Endodermal cell (in vitro differentiated cells): ENCODE measurements around the gene WAS. TPM values are rescaled to one million over a fixed set of nuclear protein-coding genes. Genes with fewer than 3 reads are reported as not detected.

Experiments used
- DNase-seq: peaks from one replicate; pipeline ENCODE4 v3.0.0-alpha.2; 2017
- H3K27ac ChIP-seq: 2 replicates; pipeline ENCODE4 v1.5.1; 2013; ENCODE audit warnings: mild to moderate bottlenecking, low read depth, low read length, moderate library complexity
- H3K27me3 ChIP-seq: 2 replicates; pipeline ENCODE4 v1.6.1; 2013; ENCODE audit warnings: mild to moderate bottlenecking, low read length, moderate library complexity; ENCODE audit not compliant: insufficient read depth, control insufficient read depth, poor library complexity, severe bottlenecking
- H3K36me3 ChIP-seq: 2 replicates; pipeline ENCODE4 v1.7.0; 2013; ENCODE audit warnings: mild to moderate bottlenecking, low read length, moderate library complexity; ENCODE audit not compliant: control insufficient read depth, insufficient read depth
- H3K4me1 ChIP-seq: one replicate; pipeline ENCODE4 v1.7.0; 2013; ENCODE audit warnings: low read length; ENCODE audit not compliant: control insufficient read depth, insufficient read depth
- H3K4me3 ChIP-seq: 2 replicates; pipeline ENCODE4 v1.5.1; 2013; ENCODE audit warnings: mild to moderate bottlenecking, low read length, moderate library complexity
- H3K9ac ChIP-seq: 2 replicates; pipeline ENCODE4 v1.6.1; 2013; ENCODE audit warnings: mild to moderate bottlenecking, low read length, moderate library complexity; ENCODE audit not compliant: poor library complexity, severe bottlenecking; ENCODE audit errors: extremely low read depth
- H3K9me3 ChIP-seq: 2 replicates; pipeline ENCODE4 v1.6.1; 2013; ENCODE audit warnings: mild to moderate bottlenecking, low read length, moderate library complexity; ENCODE audit not compliant: control insufficient read depth
- H3K27ac Mint-ChIP-seq: 2 replicates; pipeline ENCODE4 v1.8.0; 2020; ENCODE audit warnings: mixed read lengths
- H3K27me3 Mint-ChIP-seq: 2 replicates; pipeline ENCODE4 v1.8.0; 2021; ENCODE audit warnings: mild to moderate bottlenecking, mixed read lengths; ENCODE audit not compliant: insufficient read depth
- H3K36me3 Mint-ChIP-seq: 2 replicates; pipeline ENCODE4 v1.8.0; 2020; ENCODE audit warnings: low read depth, mixed read lengths
- H3K4me1 Mint-ChIP-seq: 2 replicates; pipeline ENCODE4 v1.8.0; 2020; ENCODE audit warnings: mixed read lengths
- H3K4me3 Mint-ChIP-seq: 2 replicates; pipeline ENCODE4 v1.8.0; 2020; ENCODE audit warnings: mild to moderate bottlenecking, moderate library complexity, mixed read lengths
- H3K9me3 Mint-ChIP-seq: 2 replicates; pipeline ENCODE4 v1.8.0; 2020; ENCODE audit warnings: mild to moderate bottlenecking, mixed read lengths
- WGBS, 2 experiments: methylation state at CpG; one replicate each; pipeline versions ENCODE4 v1.1.5 to v1.1.7; 2013; ENCODE audit warnings: missing lambda C conversion rate in 2 of 2, mixed read lengths in 1 of 2; ENCODE audit not compliant: insufficient coverage in 1 of 2, insufficient read length in 1 of 2; 5-methylcytosine and 5-hydroxymethylcytosine counted together
- total RNA-seq, 2 donors: library from RNA; stranded (reverse); fragmentation: NEBNext Ultra II Directional in 1 of 2; extraction: Animal tissue kit (Norgen Biotek cat#: 25700) in 1 of 2; gene quantifications; 2 replicates in 1 of 2; 3 replicates in 1 of 2; pipeline ENCODE4 v1.2.1, GENCODE V29; 2021
- TF ChIP-seq, protein P1 (sequence below): fragments of 200-600 bp; sonication (generic); conservative IDR thresholded peaks from 2 replicates; pipeline ENCODE4 v1.5.0; 2021; ENCODE audit warnings: antibody characterized with exemption, mild to moderate bottlenecking

The WAS gene
- total RNA-seq, 2 donors from 2014 or later, result 0.51 to 0.84 TPM

DNA sequence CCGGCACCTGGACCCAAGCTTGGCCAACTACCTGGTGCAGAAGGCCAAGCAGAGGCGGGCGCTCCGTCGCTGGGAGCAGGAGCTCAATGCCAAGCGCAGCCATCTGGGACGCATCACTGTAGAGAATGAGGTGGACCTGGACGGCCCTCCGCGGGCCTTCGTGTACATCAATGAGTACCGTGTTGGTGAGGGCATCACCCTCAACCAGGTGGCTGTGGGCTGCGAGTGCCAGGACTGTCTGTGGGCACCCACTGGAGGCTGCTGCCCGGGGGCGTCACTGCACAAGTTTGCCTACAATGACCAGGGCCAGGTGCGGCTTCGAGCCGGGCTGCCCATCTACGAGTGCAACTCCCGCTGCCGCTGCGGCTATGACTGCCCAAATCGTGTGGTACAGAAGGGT is 16.6 kb downstream of the WAS start:
- peaks cover 15% of the 10 kb centered on the region for H3K36me3 Mint-ChIP-seq
- no peak overlapping the region for H3K4me3 Mint-ChIP-seq
- TF ChIP-seq, protein P1, sequence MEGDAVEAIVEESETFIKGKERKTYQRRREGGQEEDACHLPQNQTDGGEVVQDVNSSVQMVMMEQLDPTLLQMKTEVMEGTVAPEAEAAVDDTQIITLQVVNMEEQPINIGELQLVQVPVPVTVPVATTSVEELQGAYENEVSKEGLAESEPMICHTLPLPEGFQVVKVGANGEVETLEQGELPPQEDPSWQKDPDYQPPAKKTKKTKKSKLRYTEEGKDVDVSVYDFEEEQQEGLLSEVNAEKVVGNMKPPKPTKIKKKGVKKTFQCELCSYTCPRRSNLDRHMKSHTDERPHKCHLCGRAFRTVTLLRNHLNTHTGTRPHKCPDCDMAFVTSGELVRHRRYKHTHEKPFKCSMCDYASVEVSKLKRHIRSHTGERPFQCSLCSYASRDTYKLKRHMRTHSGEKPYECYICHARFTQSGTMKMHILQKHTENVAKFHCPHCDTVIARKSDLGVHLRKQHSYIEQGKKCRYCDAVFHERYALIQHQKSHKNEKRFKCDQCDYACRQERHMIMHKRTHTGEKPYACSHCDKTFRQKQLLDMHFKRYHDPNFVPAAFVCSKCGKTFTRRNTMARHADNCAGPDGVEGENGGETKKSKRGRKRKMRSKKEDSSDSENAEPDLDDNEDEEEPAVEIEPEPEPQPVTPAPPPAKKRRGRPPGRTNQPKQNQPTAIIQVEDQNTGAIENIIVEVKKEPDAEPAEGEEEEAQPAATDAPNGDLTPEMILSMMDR, result no peak
- DNase-seq, result no peak
- WGBS, 2 experiments, result 96 to 98% methylated on average over 9 to 23 of the region's 23 CpGs
- no peaks in the 10 kb centered on the region for H3K27me3 Mint-ChIP-seq
- H3K4me1 ChIP-seq, result no peaks in the 10 kb centered on the region
- H3K36me3 ChIP-seq, result peaks cover 28% of the 10 kb centered on the region
- H3K27ac Mint-ChIP-seq, result no peak overlapping the region
- H3K27ac ChIP-seq, result no peak overlapping the region
- H3K9me3 Mint-ChIP-seq, result peaks cover 64% of the 10 kb centered on the region
- no peaks in the 10 kb centered on the region for H3K27me3 ChIP-seq
- H3K9ac ChIP-seq, result no peak overlapping the region
- peaks cover 16% of the 10 kb centered on the region for H3K4me1 Mint-ChIP-seq
- H3K4me3 ChIP-seq, result no peak overlapping the region
- H3K9me3 ChIP-seq, result no peaks in the 10 kb centered on the region

DNA sequence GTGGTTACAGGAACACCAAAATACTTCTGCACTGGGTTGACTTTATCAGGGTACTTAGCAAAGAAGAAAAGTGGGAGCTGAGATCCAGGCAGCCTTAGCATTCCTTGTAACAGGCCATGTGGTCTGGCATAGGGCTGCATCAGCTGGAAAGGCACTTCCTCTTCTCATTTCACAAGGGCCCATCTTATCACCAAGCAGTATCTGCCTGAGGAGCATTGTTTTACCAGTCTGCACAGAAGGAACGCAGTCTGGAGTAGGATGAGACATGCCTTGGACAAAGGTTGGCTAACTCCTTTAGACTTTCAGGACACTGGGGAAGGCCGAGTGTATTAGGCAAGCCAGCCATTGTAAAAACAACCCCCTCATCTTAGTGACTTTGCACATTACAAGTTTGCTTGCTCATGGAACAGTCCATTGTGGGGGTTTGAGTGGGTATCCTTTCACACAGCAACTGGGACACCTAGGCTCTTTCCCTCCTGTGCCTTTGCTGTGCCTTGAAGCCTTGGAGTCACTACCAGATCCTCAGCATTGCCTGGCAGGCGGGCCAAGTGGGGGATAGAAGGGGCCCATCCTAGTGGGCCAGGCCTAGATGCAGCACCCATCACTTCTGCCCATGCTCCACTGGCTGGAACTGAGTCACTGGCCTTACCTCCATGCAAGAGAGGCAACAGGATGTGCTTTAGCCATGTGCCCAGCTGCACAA is 17.5 kb downstream of the WAS start:
- Histone ChIP-seq H3K36me3 (peaks cover 28% of the 10 kb centered on the region), H3K27ac (no peak overlapping the region), H3K27me3 (no peaks in the 10 kb centered on the region), H3K9me3 (no peaks in the 10 kb centered on the region), H3K4me1 (no peaks in the 10 kb centered on the region), H3K9ac (no peak overlapping the region), H3K4me3 (no peak overlapping the region)
- Mint-ChIP-seq H3K27me3 (no peaks in the 10 kb centered on the region), H3K4me1 (peaks cover 9% of the 10 kb centered on the region), H3K36me3 (peaks cover 15% of the 10 kb centered on the region), H3K4me3 (no peak overlapping the region), H3K9me3 (peaks cover 63% of the 10 kb centered on the region), H3K27ac (no peak overlapping the region)
- TF ChIP-seq, protein P1, result no peak
- no peak for DNase-seq
- WGBS, 2 experiments, result 100% methylated on average over 1 to 3 of the region's 3 CpGs

DNA sequence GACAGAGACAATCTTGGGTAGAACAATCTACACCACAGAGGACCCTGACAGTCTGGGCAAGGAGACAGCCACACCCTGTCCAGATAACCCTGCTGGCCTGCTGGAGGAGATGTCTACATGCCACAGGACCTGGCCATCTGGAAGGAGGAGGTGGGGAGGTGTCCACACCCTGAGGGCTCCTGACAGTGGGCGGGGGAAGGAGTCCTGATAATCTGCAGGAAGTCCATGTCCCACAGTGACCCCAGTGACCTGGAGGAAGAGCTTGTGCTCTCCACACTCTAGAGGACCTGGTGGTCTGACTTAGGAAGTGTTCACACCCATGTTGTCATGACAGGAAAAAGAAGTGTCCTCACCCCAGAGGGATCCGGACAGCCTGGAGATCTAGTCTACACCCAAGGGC is 18.4 kb downstream of the WAS start:
- H3K9me3 Mint-ChIP-seq, result peaks cover 65% of the 10 kb centered on the region
- Histone ChIP-seq H3K4me3 (no peak overlapping the region), H3K27me3 (no peaks in the 10 kb centered on the region), H3K9ac (no peak overlapping the region), H3K9me3 (no peaks in the 10 kb centered on the region), H3K4me1 (no peaks in the 10 kb centered on the region), H3K36me3 (peaks cover 28% of the 10 kb centered on the region), H3K27ac (no peak overlapping the region)
- 90 to 100% methylated on average over 1 to 2 of the region's 2 CpGs for WGBS, 2 experiments
- H3K36me3 Mint-ChIP-seq, result peaks cover 15% of the 10 kb centered on the region
- peaks cover 9% of the 10 kb centered on the region for H3K4me1 Mint-ChIP-seq
- H3K27ac Mint-ChIP-seq, result no peak overlapping the region
- no peak for DNase-seq
- H3K4me3 Mint-ChIP-seq, result no peak overlapping the region
- H3K27me3 Mint-ChIP-seq, result no peaks in the 10 kb centered on the region
- TF ChIP-seq, protein P1, result no peak
